Memory B cell (primary cell): ENCODE results near the gene SF1.
A peak's percentile ranks its signal among the peaks of the same experiment; 100 is the strongest.
"Not testable (repeated sequence)": the region's sequence is repeated elsewhere in the genome, so short reads cannot be mapped to it uniquely, and the experiment has no call there.

Experiments
- ATAC-seq: fragments of 150-1000 bp; cut with Tn5 transposase; 2 replicates; pipeline ENCODE4 v1.10.0; 2021; ENCODE audit warnings: low read depth, mild to moderate bottlenecking, moderate library complexity
- DNase-seq, 2 donors: peaks; one replicate each; pipeline ENCODE4 v3.0.0; 2022; ENCODE audit warnings: low spot score in 2 of 2
- H3K27ac Mint-ChIP-seq: one replicate; pipeline ENCODE4 v1.8.0; 2022; ENCODE audit warnings: mild to moderate bottlenecking, moderate library complexity, mixed read lengths
- H3K27me3 Mint-ChIP-seq: one replicate; pipeline ENCODE4 v1.8.0; 2022; ENCODE audit warnings: mixed read lengths
- H3K36me3 Mint-ChIP-seq: one replicate; pipeline ENCODE4 v1.8.0; 2022; ENCODE audit warnings: mild to moderate bottlenecking, mixed read lengths
- H3K4me1 Mint-ChIP-seq: one replicate; pipeline ENCODE4 v1.8.0; 2022; ENCODE audit warnings: mixed read lengths
- H3K4me3 Mint-ChIP-seq: one replicate; pipeline ENCODE4 v1.8.0; 2022; ENCODE audit warnings: mild to moderate bottlenecking, moderate library complexity, mixed read lengths
- H3K9me3 Mint-ChIP-seq: one replicate; pipeline ENCODE4 v1.8.0; 2022; ENCODE audit warnings: mixed read lengths

SF1 gene

DNA sequence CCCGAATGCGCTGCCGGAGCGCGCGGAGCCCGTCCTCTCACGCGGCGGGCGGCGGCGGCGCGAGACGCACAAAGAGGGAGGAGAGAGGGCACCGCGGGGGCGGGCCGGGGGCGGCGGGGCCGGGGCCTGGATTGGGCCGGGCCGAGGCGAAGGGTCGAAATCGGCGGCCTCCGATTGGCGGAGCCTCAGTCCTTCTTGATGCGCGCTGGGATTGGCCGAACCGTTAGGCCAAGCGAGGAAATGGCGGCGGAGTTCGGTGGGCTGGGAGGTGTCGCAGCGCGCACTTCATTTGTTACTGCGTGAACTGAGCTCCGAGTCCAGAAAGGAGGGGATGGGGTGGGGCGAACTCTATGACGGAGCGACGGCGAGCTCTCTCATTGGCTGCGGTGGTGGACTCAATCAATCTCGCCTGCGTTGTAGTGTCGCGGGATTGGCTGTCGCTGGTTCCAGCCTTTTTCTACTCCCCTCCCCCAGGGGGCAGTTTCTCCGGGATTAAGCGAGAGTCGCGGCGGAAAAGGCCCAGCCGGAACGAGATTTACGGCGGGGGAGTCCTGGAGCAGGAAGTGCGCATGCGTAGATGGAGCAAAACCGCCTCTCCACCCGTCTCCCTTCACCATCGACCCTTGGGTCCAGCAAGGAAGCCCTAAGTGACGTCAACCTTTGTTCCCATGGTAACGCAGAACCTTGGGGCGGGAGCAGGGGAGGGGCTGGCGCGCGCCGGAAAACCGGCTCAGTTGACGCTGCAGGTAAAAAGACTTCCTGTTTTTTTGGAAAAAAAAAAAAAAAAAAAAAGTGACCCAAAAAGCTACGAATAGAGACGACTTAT is at the start of gene SF1:
Gene SF1 (minus strand): TSS at position 70 of the 826 bp plus-strand sequence. CDS start 150 bp downstream, outside the sequence.
- Mint-ChIP-seq H3K36me3 (peaks cover 23% of the 10 kb centered on the region), H3K9me3 (no peaks in the 10 kb centered on the region), H3K4me3 (peak within 1 kb of the TSS; percentile 89), H3K4me1 (peaks cover 35% of the 10 kb centered on the region), H3K27ac (peak within 1 kb of the TSS; percentile 100), H3K27me3 (no peaks in the 10 kb centered on the region)
- ATAC-seq: peak; percentile 79
- peak; percentile 90 to 99 for DNase-seq

GRCh38 chr11:64827451-64827839 is 49.1 kb upstream of the SF1 start:
- ATAC-seq (no peak), DNase-seq (no peak)
- H3K4me1 Mint-ChIP-seq: peaks cover 2% of the 10 kb centered on the region
- H3K27me3 Mint-ChIP-seq: no peaks in the 10 kb centered on the region
- H3K4me3 Mint-ChIP-seq: no peak overlapping the region
- no peaks in the 10 kb centered on the region for H3K9me3 Mint-ChIP-seq
- H3K36me3 Mint-ChIP-seq: peaks cover 19% of the 10 kb centered on the region
- H3K27ac Mint-ChIP-seq: no peak overlapping the region

DNA sequence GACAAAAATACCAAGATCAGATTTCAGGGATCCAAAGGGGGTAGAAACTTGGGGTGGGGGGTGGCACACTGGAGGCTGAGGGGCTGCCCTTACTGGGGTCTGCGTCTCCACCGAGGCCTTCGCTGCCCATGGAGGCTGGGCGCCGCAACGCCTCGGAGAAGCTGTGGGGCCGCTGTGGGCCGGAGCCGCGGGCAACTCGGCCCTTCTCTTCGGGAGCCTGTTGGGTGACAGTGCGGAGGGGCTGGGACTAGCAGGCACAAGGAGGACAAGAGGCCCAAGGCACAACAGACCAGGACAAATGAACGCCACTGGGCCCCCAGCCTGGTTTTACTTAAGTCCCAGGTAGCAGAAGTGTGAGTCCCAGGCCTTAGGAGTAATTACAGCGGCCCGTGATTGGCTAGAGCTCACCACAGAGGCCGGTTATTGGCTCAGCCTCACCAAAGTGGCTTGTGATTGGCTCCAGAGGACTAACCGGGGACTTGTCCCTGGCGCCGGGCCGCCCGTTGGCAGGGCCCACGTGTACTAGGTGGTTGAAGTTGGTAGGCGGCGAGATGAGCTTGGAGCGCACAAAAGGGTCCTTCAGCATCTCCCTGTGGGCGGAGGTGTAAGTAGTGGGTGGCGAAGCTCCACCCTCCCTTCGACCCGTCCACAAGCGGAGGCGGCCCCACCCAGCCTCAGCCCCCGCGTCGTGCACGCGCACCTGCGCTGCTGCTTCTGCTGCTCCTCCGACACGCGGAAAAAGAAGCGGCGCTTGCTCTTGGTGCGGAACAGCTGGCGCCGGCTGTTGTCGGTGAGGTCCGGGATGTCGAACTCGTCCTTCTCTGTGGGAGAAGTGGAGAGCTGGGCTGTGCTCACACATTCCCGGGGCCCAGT is 48.5 kb upstream of the SF1 start:
- Mint-ChIP-seq H3K27me3 (no peaks in the 10 kb centered on the region), H3K9me3 (no peaks in the 10 kb centered on the region), H3K36me3 (peaks cover 16% of the 10 kb centered on the region), H3K4me3 (no peak overlapping the region), H3K27ac (no peak overlapping the region), H3K4me1 (peaks cover 2% of the 10 kb centered on the region)
- ATAC-seq (no peak), DNase-seq (no peak)

DNA sequence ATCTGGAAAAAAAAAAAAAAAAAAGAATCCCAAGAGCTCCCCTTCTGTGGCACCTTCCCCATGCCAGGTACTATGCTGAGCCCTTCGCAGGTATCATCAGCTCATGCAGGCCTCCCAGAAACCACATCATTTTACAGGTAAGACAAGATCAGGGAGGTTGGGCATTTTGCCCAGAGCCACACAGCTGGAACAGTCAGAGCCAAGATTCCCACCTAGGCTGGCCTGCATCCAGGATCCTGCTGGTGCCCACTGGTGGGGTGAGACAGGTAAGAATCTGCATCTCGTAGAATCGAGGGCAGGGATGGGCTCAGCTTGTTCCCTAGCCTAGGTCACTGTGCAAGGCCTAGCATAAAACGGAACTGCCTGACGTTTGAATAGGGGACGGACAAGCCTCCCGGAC is 47.7 kb upstream of the SF1 start:
- Mint-ChIP-seq H3K9me3 (no peaks in the 10 kb centered on the region), H3K27ac (no peak overlapping the region), H3K27me3 (no peaks in the 10 kb centered on the region), H3K4me3 (no peak overlapping the region), H3K4me1 (peaks cover 2% of the 10 kb centered on the region), H3K36me3 (peaks cover 15% of the 10 kb centered on the region)
- DNase-seq (no peak), ATAC-seq (no peak)

- Mint-ChIP-seq H3K4me1 (no peaks in the 10 kb centered on the region), H3K4me3 (no peak overlapping the region), H3K27me3 (no peaks in the 10 kb centered on the region), H3K36me3 (peaks cover 13% of the 10 kb centered on the region), H3K27ac (no peak overlapping the region), H3K9me3 (no peaks in the 10 kb centered on the region)
- no peak for DNase-seq
- no peak for ATAC-seq
Observed at GRCh38 chr11:64823568-64824119, 45.3 kb upstream of the SF1 start.

DNA sequence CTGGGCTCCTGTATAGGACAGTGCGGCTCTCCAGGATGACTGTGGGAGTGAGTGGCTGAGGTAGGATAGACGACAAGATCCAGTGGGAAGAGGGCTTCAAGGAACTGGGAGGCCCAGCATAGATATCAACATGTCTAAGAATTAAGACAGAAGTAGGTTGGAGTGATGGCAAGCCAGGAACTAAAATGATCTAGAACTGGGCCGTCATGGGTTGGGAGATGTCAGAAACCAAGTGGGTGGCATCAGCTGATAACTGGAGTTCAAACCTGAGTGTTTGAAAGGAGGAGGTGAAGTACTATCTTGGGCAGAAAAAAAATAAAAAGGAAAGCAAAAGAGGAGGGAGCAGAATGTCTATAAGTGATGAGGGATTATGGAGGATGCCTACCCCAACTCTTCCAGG is 39.1 kb upstream of the SF1 start:
- Mint-ChIP-seq H3K4me1 (peaks cover 12% of the 10 kb centered on the region), H3K4me3 (no peak overlapping the region), H3K27me3 (no peaks in the 10 kb centered on the region), H3K9me3 (no peaks in the 10 kb centered on the region), H3K27ac (peak overlapping the region; percentile 82), H3K36me3 (no peaks in the 10 kb centered on the region)
- ATAC-seq: no peak
- DNase-seq: no peak

GRCh38 chr11:64815433-64815832 is 37.1 kb upstream of the SF1 start:
- not testable (repeated sequence) for ATAC-seq, DNase-seq, H3K9me3 Mint-ChIP-seq, H3K27ac Mint-ChIP-seq, H3K36me3 Mint-ChIP-seq, H3K4me3 Mint-ChIP-seq, H3K27me3 Mint-ChIP-seq
- H3K4me1 Mint-ChIP-seq: peaks cover 12% of the 10 kb centered on the region

- Mint-ChIP-seq H3K27ac (peak overlapping the region; percentile 80), H3K27me3 (no peaks in the 10 kb centered on the region), H3K9me3 (no peaks in the 10 kb centered on the region), H3K4me3 (peak overlapping the region; percentile 22), H3K4me1 (peaks cover 12% of the 10 kb centered on the region), H3K36me3 (no peaks in the 10 kb centered on the region)
- ATAC-seq (peak; percentile 68), DNase-seq (peak; percentile 28 to 38)
Observed at GRCh38 chr11:64814712-64815187, 36.4 kb upstream of the SF1 start.

- no peaks in the 10 kb centered on the region for H3K36me3 Mint-ChIP-seq
- DNase-seq (no peak), ATAC-seq (no peak)
- peak overlapping the region; percentile 80 for H3K27ac Mint-ChIP-seq
- no peaks in the 10 kb centered on the region for H3K27me3 Mint-ChIP-seq
- H3K4me3 Mint-ChIP-seq: no peak overlapping the region
- H3K9me3 Mint-ChIP-seq: no peaks in the 10 kb centered on the region
- H3K4me1 Mint-ChIP-seq: peaks cover 16% of the 10 kb centered on the region
Observed at GRCh38 chr11:64813826-64814225, 35.5 kb upstream of the SF1 start.

DNA sequence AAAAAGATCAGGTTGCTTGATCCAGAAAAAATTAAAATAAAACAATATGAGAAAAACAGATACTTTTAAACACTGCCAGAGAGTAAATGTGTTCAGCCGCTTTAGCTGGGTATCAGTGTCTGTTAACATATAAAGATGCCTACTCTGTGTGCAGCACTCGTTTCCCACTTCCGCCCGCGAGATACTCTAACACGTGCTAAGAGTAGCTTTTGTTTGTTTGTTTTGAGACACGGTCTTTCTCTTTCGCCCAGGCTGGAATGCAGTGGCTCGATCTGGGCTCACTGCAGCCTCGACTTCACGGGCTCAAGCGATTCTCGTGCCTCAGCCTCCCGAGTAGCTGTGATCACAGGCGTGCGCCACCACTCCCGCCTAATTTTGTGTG is 32.5 kb upstream of the SF1 start:
- H3K27ac Mint-ChIP-seq: peak overlapping the region; percentile 87
- H3K27me3 Mint-ChIP-seq: no peaks in the 10 kb centered on the region
- H3K9me3 Mint-ChIP-seq: no peaks in the 10 kb centered on the region
- ATAC-seq: peak; percentile 37
- peak overlapping the region; percentile 99 for H3K4me3 Mint-ChIP-seq
- peaks cover 6% of the 10 kb centered on the region for H3K36me3 Mint-ChIP-seq
- peaks cover 23% of the 10 kb centered on the region for H3K4me1 Mint-ChIP-seq
- DNase-seq: no peak

DNA sequence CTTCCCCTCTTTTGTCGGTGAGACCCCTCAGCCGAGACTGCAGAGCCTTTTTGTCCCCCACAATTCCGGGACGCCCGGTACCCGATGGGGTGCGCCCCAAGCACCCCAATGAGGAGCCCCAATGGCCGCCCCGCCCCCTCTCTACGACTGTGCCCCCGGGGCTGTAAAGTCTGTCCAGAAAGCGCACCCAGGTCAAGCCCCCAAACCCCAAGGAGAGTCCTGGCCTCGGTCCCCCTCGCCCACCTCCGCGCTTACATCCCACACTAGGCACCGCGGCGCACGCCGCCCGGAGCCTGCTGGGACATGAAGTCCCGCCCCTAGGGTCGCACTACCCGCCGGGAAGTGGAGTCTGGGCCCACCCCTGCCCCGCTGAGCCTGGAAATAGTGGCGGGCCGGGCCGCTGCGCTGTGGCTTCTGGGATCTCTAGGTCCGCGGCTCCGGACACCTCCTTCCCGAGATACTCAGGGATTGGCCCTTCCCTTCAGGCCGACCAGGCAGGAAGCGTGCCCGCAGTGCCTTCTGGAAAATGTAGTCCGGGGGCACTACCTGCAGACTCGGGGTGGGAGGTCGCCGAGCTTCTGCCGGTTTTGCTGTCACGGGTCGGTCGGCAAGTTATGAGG is 32.0 kb upstream of the SF1 start, which contains the start of gene MEN1:
Gene MEN1 (minus strand): TSS at position 281 of the 620 bp plus-strand sequence. CDS start 442 bp downstream, outside the sequence.
- Mint-ChIP-seq H3K27ac (peak within 1 kb of the TSS; percentile 87), H3K27me3 (no peaks in the 10 kb centered on the region), H3K4me3 (peak within 1 kb of the TSS; percentile 99), H3K4me1 (peaks cover 26% of the 10 kb centered on the region), H3K36me3 (peaks cover 8% of the 10 kb centered on the region), H3K9me3 (no peaks in the 10 kb centered on the region)
- DNase-seq: peak; percentile 44 to 77
- peak; percentile 74 for ATAC-seq

DNA sequence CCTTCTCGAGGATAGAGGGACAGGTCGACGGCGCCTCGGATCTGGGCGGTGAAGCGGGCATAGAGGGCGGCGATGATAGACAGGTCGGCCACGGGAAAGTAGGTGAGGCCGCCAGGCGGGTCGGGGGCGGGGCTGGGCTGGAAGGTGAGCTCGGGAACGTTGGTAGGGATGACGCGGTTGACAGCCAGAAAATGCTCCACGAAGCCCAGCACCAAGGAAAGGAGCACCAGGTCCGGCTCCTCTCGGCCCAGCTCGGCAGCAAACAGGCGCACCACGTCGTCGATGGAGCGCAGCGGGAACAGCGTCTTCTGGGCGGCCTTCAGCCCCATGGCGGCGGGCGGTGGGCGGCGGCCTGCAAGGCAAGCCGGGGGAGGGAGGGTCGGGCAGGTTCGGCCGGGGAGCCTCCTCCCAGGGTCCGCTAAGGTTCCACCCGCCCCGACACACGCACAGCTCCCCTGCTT is 31.5 kb upstream of the SF1 start:
- ATAC-seq (peak; percentile 6), DNase-seq (no peak)
- H3K36me3 Mint-ChIP-seq: peaks cover 8% of the 10 kb centered on the region
- H3K27ac Mint-ChIP-seq: peak overlapping the region; percentile 87
- no peaks in the 10 kb centered on the region for H3K27me3 Mint-ChIP-seq
- H3K4me3 Mint-ChIP-seq: peak overlapping the region; percentile 99
- H3K4me1 Mint-ChIP-seq: peaks cover 24% of the 10 kb centered on the region
- no peaks in the 10 kb centered on the region for H3K9me3 Mint-ChIP-seq

- DNase-seq: no peak
- no peaks in the 10 kb centered on the region for H3K9me3 Mint-ChIP-seq
- no peak overlapping the region for H3K4me3 Mint-ChIP-seq
- H3K36me3 Mint-ChIP-seq: peaks cover 8% of the 10 kb centered on the region
- H3K27me3 Mint-ChIP-seq: no peaks in the 10 kb centered on the region
- peaks cover 36% of the 10 kb centered on the region for H3K4me1 Mint-ChIP-seq
- no peak overlapping the region for H3K27ac Mint-ChIP-seq
- no peak for ATAC-seq
Observed at GRCh38 chr11:64805481-64805880, 27.1 kb upstream of the SF1 start.
